ENCODE data around the gene MPRIP.
"Not testable (repeated sequence)": the region's sequence is repeated elsewhere in the genome, so short reads cannot be mapped to it uniquely, and the experiment has no call there.

Gene MPRIP

GRCh38 chr17:17183744-17184143, 141.5 kb downstream of the MPRIP start:
- TF ChIP-seq CTCF (conservative IDR thresholded peaks at IDR 0.05) (no peak), ZFX (IDR thresholded peaks at IDR 0.05) (no peak)
- no peak overlapping the region for H3K27ac ChIP-seq

GRCh38 chr17:17184985-17185757, 142.9 kb downstream of the MPRIP start:
- H3K27ac ChIP-seq: not testable (repeated sequence)

- no peak overlapping the region for H3K27ac ChIP-seq
- TF ChIP-seq ZFX (IDR thresholded peaks at IDR 0.05) (no peak), CTCF (conservative IDR thresholded peaks at IDR 0.05) (no peak)
Measured at GRCh38 chr17:17186051-17186450, 143.8 kb downstream of the MPRIP start.

- no peak overlapping the region for H3K27ac ChIP-seq
- no peak for TF ChIP-seq CTCF (conservative IDR thresholded peaks at IDR 0.05)
- TF ChIP-seq ZFX (IDR thresholded peaks at IDR 0.05): no peak
Measured at GRCh38 chr17:17186551-17187505, 144.6 kb downstream of the MPRIP start.

GRCh38 chr17:17188586-17188985, 146.3 kb downstream of the MPRIP start:
- H3K27ac ChIP-seq: no peak overlapping the region
- TF ChIP-seq ZFX (IDR thresholded peaks at IDR 0.05) (no peak), CTCF (conservative IDR thresholded peaks at IDR 0.05) (no peak)

- no peak overlapping the region for H3K27ac ChIP-seq
- TF ChIP-seq CTCF (conservative IDR thresholded peaks at IDR 0.05) (no peak), ZFX (IDR thresholded peaks at IDR 0.05) (no peak)
Measured at GRCh38 chr17:17189559-17189958, 147.3 kb downstream of the MPRIP start.

- no peak overlapping the region for H3K27ac ChIP-seq
- TF ChIP-seq ZFX (IDR thresholded peaks at IDR 0.05) (no peak), CTCF (conservative IDR thresholded peaks at IDR 0.05) (no peak)
Measured at GRCh38 chr17:17190188-17190587, 147.9 kb downstream of the MPRIP start.
